Umbilical cord (tissue), 2 donors: ENCODE measurements around the gene IHH. TPM values are rescaled to one million over a fixed set of nuclear protein-coding genes. Genes with fewer than 3 reads are reported as not detected.

Experiments used
- DNase-seq: peaks from one replicate; pipeline ENCODE4 v3.0.0-alpha.2; 2015; ENCODE audit warnings: low spot score
- total RNA-seq: library from RNA; depleted of rRNA; stranded (reverse); fragments of >200 nt; gene quantifications from one replicate; pipeline ENCODE4 v1.2.3, GENCODE V29; 2014; ENCODE audit warnings: low replicate concordance; ENCODE audit not compliant: insufficient read depth

The IHH gene
- total RNA-seq, 1 donor from 2014 or later = not detected

DNA sequence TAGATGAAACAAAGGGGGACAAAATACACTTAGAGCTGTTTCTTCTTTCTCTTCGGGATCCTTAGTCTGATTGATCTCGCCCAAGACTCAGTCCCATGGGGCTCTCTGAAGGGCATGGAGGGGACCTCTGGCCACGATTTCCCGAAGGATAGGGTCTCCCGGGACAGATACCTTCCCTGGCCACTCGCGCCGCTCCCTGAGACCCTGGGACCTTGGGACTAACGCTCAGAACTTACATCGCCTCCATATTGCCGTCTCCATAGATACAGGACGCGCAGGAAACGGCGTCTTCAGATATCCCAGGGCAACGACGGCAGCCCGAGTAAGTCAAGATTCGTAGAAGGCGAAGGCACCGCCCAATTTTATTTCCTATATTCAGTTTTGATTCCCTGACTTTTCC lies 19.5 kb downstream of the IHH start, which contains the start of gene CFAP65:
Gene CFAP65 (minus strand): TSS at position 265 of the 400 bp plus-strand sequence. CDS start 2,468 bp downstream, outside the sequence.
- no peak for DNase-seq

GRCh38 chr2:219038600-219038999 lies 22.1 kb downstream of the IHH start:
- no peak for DNase-seq

- no peak for DNase-seq
Observed at GRCh38 chr2:219037783-219038499, 22.8 kb downstream of the IHH start.

GRCh38 chr2:219035942-219036341 lies 24.8 kb downstream of the IHH start:
- DNase-seq = no peak

DNA sequence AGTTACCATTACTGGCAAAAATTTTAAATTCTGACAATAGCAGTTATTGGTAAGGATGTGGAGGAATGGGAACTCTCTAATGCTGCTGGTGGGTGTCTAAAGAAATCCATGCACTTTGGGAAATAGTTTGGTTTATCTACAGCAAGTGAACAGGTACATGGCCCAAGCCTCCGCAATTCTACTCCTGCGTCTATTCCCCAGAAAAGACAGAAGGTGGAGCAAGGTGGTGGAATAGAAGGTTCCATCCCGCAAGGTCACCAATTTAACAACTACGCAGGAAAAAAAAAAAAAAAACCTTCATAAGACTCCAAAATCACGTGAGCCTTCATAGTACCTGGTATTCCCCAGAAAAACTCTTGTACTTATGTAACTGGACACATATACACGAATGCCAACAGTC lies 25.9 kb downstream of the IHH start:
- no peak for DNase-seq

GRCh38 chr2:219032051-219032745 lies 28.5 kb downstream of the IHH start:
- no peak for DNase-seq

DNA sequence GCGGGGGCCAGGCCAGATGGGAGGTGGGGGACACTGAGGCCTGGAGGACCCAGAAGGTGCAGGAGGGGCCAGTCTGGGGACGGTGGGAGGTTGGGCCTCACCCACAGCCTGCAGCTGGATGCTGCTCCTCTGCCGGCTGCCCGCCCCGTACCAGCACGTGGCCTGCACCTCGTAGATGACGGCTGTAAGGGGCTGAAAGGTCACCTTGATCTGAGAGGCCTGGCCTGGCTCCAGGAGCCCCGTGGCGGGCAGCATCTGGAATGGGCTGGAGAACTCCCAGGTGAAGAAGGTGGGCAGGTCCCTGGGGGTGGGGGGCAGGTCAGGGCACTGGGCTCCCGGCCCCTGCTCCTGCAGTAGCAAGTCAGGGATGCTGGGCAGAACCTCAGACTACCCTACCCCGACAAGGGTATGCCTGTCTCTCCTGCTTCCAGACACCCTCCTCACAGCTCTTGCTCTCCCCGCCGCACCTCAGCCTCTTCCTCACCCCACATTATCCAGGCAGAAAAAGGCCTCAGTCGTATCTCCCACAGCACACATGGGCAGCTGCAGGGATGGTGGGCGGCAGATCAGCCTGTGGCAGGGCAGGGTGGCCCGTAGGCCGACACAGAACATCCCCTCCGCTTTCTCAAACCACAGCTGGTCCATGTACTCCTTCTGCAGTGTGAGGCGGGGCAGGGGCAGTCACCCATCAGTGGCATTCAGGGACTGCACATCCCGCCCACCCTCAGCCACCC lies 29.5 kb downstream of the IHH start:
- DNase-seq = no peak

DNA sequence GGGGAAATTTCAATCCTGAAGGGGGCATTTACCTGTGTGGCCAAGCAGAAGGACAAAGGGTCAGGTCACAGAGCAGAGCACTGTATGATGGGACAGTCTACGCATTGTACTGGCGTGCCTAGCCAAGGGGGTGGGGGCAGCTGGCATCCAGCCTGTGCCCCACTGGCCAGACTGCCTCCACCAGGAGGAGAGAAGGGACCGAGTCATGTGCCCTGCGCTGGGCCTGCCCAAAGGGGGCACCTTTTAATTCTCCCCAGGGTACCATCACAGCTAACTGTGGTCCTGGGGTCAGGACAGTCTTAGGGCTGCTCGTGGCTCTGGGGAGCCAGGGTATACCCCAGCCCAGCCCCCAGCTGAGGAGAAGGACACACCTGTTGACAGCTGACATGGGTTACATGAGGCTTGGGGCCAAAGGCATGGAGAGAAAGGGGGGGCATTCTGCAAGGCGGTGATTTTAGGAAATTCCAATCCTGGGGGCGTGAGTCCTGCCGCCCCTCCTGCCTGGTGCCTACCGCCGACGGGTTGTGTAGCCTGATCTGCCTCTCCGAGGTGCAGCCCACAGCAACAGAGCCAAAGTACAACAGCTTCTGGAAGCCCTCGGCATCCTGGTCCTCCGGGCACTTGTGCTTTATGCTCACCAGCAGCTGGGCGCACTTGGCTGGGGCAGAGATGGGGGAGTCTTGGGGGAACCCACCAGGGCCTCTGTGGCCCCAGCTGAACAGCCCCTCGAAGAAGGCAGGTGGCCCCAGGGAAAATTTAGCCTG lies 30.4 kb downstream of the IHH start:
- DNase-seq = no peak

DNA sequence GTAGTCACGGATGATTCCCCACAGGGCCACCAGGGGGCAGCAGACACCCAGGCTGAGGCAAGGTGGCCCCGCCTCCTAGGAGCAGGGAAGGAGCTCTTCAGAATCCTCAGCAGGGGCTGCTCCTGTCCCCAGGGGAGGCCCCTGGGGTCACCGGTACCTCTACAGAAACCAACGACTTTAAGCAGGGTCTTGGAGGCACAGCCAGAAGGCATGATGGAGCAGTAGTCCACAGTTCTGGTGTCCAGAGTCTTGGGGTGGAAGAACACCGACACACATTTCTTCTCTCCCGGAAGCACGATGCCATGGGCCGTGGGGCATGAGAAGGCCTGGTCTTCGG lies 30.9 kb downstream of the IHH start:
- DNase-seq = peak; percentile 76

- no peak for DNase-seq
Observed at GRCh38 chr2:219028996-219029828, 31.5 kb downstream of the IHH start.

- no peak for DNase-seq
Observed at GRCh38 chr2:219028141-219028540, 32.6 kb downstream of the IHH start.

DNA sequence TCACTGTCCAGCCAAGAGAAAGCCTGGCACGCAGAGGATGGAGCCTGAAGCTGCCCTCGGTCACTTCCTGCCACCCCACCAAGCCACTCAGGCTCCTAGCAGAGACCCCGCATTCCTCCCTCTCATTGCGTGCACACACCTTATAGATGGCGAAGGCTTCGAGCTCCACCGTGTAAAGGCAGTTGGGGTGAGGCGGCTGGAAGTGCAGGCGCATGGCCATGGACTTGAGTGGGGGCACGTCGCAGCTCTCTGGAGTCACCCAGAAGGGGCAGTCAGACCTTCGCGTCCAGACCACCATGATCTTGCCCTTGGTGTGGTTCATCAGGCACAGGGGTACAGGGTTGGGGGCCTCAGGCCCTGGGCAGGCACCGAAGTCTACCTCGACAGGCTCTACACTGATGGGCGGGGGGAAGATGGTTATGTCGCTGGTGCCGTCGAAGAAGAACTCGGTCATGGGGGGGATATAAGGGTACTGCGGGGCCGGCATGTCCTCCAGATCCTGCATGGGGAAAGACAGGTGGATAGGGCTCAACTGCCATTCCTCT lies 33.1 kb downstream of the IHH start:
- DNase-seq = no peak

DNA sequence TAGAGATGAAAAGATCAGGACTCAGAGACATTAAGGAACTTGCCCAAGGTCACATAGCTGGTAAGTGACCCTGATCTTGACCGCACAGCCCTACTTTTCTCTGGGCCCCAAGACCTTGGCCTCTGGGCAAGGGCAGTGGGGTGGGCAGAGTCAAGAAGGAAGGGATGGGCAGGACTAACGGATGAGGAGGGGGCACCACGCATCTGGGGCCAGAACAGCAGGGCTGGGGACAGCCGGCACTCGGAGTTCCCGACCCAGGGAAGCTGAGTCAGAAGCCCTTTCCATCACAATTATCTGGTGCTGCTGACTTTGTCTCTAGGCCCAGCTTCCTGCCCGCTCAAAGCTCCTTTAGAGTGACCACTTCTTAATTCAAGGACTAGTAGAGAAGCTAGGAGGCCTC lies 33.8 kb downstream of the IHH start:
- DNase-seq = no peak

DNA sequence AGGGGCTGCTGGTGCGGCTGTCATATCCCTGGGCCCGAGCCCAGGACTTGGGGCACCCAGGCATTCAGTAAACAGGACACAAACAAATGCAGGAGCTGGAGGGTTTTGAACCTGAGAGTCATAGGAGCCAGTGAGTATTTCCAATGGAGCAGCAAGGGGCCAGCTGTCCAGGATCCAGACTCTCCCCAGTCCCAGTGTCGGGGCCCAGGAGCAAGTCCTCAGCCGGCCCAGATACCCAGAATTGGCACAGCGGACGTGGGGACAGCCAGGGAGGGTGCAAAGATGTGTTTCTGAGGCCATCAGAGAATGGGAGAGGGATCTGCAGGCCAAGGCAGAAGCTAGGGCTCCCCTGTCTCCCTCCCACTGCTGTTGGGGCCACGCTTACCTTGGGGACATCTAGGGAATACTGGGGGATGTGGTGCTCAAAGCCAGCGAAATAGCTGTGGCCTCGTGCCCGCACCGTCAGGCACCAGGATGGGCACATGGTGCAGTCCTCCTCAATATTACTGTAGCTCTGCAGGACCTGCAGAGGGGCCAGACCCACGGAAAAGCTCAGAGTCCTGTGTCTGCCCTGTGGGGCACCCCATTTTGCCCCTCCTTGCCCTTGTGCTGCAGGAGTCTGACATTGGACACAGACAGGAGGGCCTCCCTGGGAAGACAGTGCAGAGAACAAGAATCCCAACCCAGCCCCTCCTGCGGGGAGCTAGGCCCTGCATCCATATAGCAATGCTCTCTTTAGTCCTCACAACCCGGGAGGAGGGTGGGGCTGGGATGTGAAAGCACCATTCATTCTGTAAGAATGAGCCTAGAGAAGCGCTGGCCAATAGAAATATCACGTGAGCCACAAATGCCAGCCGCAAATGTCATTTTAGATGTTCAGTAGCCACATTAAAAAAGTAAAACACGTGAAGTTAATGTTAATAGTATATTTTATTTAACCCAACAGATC lies 34.8 kb downstream of the IHH start:
- no peak for DNase-seq

DNA sequence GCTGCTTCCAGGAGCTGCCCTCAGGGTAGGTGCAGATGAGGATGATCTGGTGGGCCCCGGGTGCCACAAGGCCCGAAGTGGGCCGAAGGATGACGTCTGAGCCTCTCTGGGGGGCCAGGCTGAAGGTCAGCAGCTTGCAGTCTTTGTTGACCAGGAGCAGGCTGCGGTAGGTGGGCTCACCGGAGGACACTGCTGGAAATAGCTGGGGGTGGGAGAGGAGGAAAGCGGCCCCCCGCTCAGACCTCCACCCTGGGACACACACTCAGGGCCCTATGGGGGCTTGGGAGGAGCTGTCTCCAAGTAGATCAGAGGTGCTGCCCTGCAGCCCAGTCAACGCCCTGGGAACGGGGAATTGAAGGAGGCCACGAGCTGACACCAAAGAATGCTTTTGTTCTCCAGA lies 36.7 kb downstream of the IHH start:
- DNase-seq = no peak

- no peak for DNase-seq
Observed at GRCh38 chr2:219023045-219023605, 37.6 kb downstream of the IHH start.

GRCh38 chr2:219022616-219023015 lies 38.1 kb downstream of the IHH start:
- no peak for DNase-seq

GRCh38 chr2:219022041-219022440 lies 38.7 kb downstream of the IHH start:
- DNase-seq = no peak

DNA sequence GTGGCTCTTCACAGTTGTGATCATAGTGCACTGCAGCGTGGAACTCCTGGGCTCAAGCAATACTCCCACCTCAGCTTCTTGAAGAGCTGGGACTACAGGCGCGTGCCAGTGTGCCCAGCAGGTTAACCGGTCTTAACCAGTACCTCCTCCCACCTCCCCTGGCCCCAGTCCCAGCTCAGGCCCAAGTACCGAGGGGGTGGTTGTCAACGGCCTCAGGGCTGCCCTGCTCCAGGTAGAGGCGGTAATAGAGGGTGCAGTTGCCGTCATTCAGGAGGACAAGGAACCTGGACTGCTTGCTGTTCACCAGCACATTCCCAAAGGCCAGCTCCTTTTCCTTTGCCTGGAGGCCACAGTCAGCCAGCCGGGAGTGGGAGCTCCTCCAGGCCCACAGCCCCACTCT lies 39.1 kb downstream of the IHH start:
- DNase-seq = no peak
